HepG2 (cell line): ENCODE results near the gene C19orf73. TPM values are rescaled to one million over a fixed set of nuclear protein-coding genes. Genes with fewer than 3 reads are reported as not detected.
A peak's percentile ranks its signal among the peaks of the same experiment; 100 is the strongest.

Source experiments
- ATF6 ChIP-seq: sonication (generic); formaldehyde crosslinking; conservative IDR thresholded peaks from 2 replicates; pipeline ENCODE4 v1.4.0; 2020; ENCODE audit warnings: missing genetic modification reagents
- DBP ChIP-seq: sonication (generic); formaldehyde crosslinking; IDR thresholded peaks from 2 replicates; pipeline ENCODE4 v1.4.0; 2020; ENCODE audit warnings: missing genetic modification reagents; ENCODE audit errors: not compliant biosample characterization
- EEA1 ChIP-seq: sonication (generic); formaldehyde crosslinking; IDR thresholded peaks from 2 replicates; pipeline ENCODE4 v1.5.1; 2020; ENCODE audit warnings: mild to moderate bottlenecking, missing genetic modification reagents, borderline replicate concordance
- FOXJ3 ChIP-seq: sonication (generic); formaldehyde crosslinking; IDR thresholded peaks from 2 replicates; pipeline ENCODE4 v1.4.0; 2020; ENCODE audit warnings: missing genetic modification reagents, mild to moderate bottlenecking, borderline replicate concordance
- JUND ChIP-seq: sonication (generic); formaldehyde crosslinking; IDR thresholded peaks from 2 replicates; pipeline ENCODE4 v1.8.0; 2022; ENCODE audit warnings: mild to moderate bottlenecking, missing genetic modification reagents
- MIXL1 ChIP-seq: IDR thresholded peaks from 2 replicates; pipeline ENCODE4 v1.6.1; 2016
- RERE ChIP-seq: IDR thresholded peaks from 2 replicates; pipeline ENCODE4 v1.6.1; 2016; ENCODE audit warnings: low read depth, missing genetic modification reagents, missing compliant biosample characterization
- SP2 ChIP-seq: sonication (generic); formaldehyde crosslinking; IDR thresholded peaks from 2 replicates; pipeline ENCODE4 v1.5.1; 2020; ENCODE audit warnings: mild to moderate bottlenecking, missing genetic modification reagents
- USF2 ChIP-seq, 2 experiments: sonication (generic) in 1 of 2; formaldehyde crosslinking in 1 of 2; IDR thresholded peaks; 2 replicates each; pipeline versions ENCODE4 v1.5.1 to v1.6.1; 2011 to 2020; ENCODE audit warnings: borderline replicate concordance in 1 of 2, low read depth in 1 of 2, low read length in 1 of 2, mild to moderate bottlenecking in 1 of 2, missing genetic modification reagents in 1 of 2, moderate library complexity in 1 of 2
- ZBTB43 ChIP-seq: sonication (generic); formaldehyde crosslinking; conservative IDR thresholded peaks from 2 replicates; pipeline ENCODE4 v1.4.0; 2020; ENCODE audit warnings: missing genetic modification reagents
- ZNF230 ChIP-seq: sonication (generic); formaldehyde crosslinking; IDR thresholded peaks from 2 replicates; pipeline ENCODE4 v1.4.0; 2020; ENCODE audit warnings: mild to moderate bottlenecking, missing genetic modification reagents
- ZNF235 ChIP-seq: sonication (generic); formaldehyde crosslinking; IDR thresholded peaks from 2 replicates; pipeline ENCODE4 v1.8.1; 2023; ENCODE audit warnings: mild to moderate bottlenecking, missing genetic modification reagents, borderline replicate concordance
- ZNF333 ChIP-seq: sonication (generic); formaldehyde crosslinking; IDR thresholded peaks from 2 replicates; pipeline ENCODE4 v1.4.0; 2020; ENCODE audit warnings: mild to moderate bottlenecking, missing genetic modification reagents, borderline replicate concordance
- ZNF589 ChIP-seq: sonication (generic); formaldehyde crosslinking; conservative IDR thresholded peaks from 2 replicates; pipeline ENCODE4 v1.8.0; 2022; ENCODE audit warnings: mild to moderate bottlenecking, moderate library complexity, missing genetic modification reagents
- polyA plus RNA-seq, 8 experiments: library from polyadenylated mRNA; depleted of rRNA in 3 of 8; stranded (reverse) in 7 of 8; unstranded in 1 of 8; fragments of >200 nt; fragmentation: Illumina TruSeq in 4 of 8; extraction: Trizol in 4 of 8; gene quantifications; 2 replicates each; pipeline versions ENCODE4 v1.2.1 to v1.2.3, GENCODE V29; 2011 to 2016; ENCODE audit warnings: low read depth in 4 of 8, missing spikeins in 1 of 8, mixed read lengths in 1 of 8; ENCODE audit not compliant: insufficient read depth in 1 of 8
- total RNA-seq, 5 experiments: library from RNA; depleted of rRNA; stranded (reverse); fragments of >200 nt; fragmentation: Illumina TruSeq; extraction: Trizol; gene quantifications; 2 replicates each; pipeline ENCODE4 v1.2.3, GENCODE V29; 2016; ENCODE audit warnings: low read depth in 1 of 5

Gene C19orf73
- total and polyA plus RNA-seq, 2 of the 13 experiments (the other 11 are each of a cell fraction or from before 2014, with no cell fraction given) = 1.4 to 1.5 TPM

- TF ChIP-seq ATF6 (CRISPR knock-in tag) = no peak
- peak; percentile 56; the same call in 1 of the 2 replicates for TF ChIP-seq ZBTB43 (CRISPR knock-in tag)
- TF ChIP-seq MIXL1 = peak; percentile 48
- no peak for TF ChIP-seq ZNF333 (CRISPR knock-in tag)
- TF ChIP-seq ZNF589 (CRISPR knock-in tag) = 0 out of 2 replicates have a peak, but pooled peaks have one; percentile 26
- TF ChIP-seq FOXJ3 (CRISPR knock-in tag) = peak; percentile 67
- 0 out of 2 replicates have a peak, but pooled peaks have one; percentile 31 for TF ChIP-seq RERE (CRISPR knock-in tag)
- 0 out of 2 replicates have a peak, but pooled peaks have one; percentile 75 for TF ChIP-seq ZNF235 (CRISPR knock-in tag)
- TF ChIP-seq JUND (CRISPR knock-in tag) = 0 out of 2 replicates have a peak, but pooled peaks have one; percentile 60
- TF ChIP-seq ZNF230 = peak; percentile 93
- no peak for TF ChIP-seq DBP
- TF ChIP-seq EEA1 (CRISPR knock-in tag) = peak; percentile 80; the same call in 1 of the 2 replicates
- TF ChIP-seq USF2 (IDR thresholded peaks at IDR 0.05; ENCODE audit: low read depth, low read length) = no peak
- peak; percentile 35; the same call in 1 of the 2 replicates for TF ChIP-seq USF2 (CRISPR knock-in tag; IDR thresholded peaks at IDR 0.05; ENCODE audit: borderline replicate concordance)
- peak; percentile 65; the same call in 1 of the 2 replicates for TF ChIP-seq SP2
Measured at GRCh38 chr19:49085020-49085867, 33.7 kb downstream of the C19orf73 start, which contains the start of gene SNRNP70 (continued).
